Measurements from ENCODE around the gene SKIDA1.

SKIDA1 gene

DNA sequence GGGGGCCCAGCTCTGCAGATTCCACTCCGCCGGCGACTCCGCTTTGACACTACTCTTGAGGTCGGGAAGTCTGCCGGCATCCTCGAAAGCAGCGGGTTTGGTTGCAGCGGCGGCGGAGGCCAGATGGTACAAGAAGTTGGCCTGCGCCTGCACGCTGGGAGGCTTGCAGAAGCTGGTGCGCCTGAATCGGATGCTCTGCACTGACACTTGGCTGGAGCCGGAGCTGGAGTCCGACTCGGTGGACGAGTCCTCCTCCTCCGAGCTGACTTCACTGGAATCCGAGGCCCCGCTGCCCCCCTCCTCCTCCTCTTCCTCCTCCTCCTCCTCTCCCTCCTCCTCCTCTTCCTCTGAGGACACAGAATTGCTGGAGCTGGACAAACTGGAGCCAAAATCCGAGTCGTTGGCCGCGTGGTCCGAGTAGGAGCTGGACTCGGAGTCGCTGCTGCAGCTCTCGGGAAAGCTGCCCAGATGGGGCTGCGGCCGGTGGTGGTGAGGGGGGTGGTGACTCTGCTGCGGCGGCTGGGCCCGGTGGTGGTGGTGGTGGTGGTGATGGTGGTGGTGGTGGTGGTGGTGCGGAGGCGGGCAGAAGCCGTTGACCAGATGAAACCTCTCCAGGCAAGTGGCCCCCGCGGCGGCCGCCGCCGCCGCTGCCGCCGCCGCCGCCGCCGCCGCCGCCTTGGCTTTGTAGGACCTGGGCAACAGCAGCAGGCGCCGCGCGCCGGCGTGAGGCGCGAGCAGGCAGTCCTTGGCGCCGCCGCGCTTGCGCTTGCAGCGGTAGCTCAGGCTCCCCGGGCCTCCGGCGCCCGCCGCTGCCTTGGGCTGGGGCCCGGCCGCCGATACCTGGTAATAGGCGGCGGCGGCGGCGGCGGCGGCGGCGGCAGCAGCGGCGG is 9.0 kb downstream of the SKIDA1 start:
- no peak for DNase-seq (ENCODE audit: low read depth)
- TF ChIP-seq, protein P1, sequence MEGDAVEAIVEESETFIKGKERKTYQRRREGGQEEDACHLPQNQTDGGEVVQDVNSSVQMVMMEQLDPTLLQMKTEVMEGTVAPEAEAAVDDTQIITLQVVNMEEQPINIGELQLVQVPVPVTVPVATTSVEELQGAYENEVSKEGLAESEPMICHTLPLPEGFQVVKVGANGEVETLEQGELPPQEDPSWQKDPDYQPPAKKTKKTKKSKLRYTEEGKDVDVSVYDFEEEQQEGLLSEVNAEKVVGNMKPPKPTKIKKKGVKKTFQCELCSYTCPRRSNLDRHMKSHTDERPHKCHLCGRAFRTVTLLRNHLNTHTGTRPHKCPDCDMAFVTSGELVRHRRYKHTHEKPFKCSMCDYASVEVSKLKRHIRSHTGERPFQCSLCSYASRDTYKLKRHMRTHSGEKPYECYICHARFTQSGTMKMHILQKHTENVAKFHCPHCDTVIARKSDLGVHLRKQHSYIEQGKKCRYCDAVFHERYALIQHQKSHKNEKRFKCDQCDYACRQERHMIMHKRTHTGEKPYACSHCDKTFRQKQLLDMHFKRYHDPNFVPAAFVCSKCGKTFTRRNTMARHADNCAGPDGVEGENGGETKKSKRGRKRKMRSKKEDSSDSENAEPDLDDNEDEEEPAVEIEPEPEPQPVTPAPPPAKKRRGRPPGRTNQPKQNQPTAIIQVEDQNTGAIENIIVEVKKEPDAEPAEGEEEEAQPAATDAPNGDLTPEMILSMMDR (IDR thresholded peaks at IDR 0.05; ENCODE audit: low read depth, low read length, missing control alignments) = no peak
- in situ Hi-C loops (cut with HindIII; ENCODE audit: low sequenced_read_pairs) = loop anchor here (25.0 kb wide), 2 partner anchors 229 to 429 kb away; no protein-coding TSS in a partner anchor
- H3K4me3 ChIP-seq (ENCODE audit: low read depth, low read length) = peak overlapping the region; percentile 57

DNA sequence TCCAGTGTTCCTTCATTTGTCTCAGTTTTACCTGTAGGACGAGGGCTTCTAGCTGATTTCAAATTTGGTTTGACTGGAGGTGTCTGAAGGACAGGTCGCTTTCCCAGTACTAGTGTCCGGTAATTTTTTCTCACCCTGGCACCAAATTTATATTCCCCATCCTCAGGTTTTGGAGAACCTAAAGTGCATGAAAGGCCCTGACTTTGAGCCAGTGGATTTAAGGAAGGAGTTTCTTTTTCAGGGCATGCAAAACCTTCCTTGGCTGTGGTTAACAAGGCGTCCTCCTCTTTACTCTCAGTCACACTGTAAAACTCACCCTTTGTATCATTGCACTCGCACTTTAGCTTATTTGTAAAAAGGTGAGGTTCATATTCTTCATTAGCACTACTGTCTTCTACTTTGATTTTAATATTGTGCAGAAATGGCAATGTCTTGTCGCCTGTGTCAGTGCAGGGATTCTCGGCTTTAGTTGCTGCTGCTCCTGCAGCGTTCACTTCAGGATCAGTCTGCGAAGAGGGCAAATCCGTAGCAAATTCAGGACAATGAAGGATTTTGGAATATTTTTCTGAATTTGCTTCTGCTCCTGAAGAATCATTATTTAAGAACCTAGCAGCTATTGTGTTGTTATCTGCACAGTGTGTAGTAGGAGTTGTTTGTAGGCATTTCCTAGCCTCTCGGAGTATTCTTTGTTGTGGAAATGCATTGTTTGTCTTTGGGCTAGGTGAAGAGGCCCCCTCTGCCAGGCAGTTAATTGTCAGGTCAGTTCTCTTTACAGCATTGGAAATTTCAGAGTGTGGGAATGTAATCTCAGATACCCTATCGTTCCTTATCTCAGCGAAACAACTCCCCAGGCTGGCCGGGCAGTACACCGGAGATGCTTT is 9.9 kb downstream of the SKIDA1 start:
- no peak for DNase-seq (ENCODE audit: low read depth)
- TF ChIP-seq, protein P1 (IDR thresholded peaks at IDR 0.05; ENCODE audit: low read depth, low read length, missing control alignments) = no peak
- peak overlapping the region; percentile 57 for H3K4me3 ChIP-seq (ENCODE audit: low read depth, low read length)
- in situ Hi-C loops (cut with HindIII; ENCODE audit: low sequenced_read_pairs) = loop anchor here (25.0 kb wide), 2 partner anchors 228 to 428 kb away; no protein-coding TSS in a partner anchor

DNA sequence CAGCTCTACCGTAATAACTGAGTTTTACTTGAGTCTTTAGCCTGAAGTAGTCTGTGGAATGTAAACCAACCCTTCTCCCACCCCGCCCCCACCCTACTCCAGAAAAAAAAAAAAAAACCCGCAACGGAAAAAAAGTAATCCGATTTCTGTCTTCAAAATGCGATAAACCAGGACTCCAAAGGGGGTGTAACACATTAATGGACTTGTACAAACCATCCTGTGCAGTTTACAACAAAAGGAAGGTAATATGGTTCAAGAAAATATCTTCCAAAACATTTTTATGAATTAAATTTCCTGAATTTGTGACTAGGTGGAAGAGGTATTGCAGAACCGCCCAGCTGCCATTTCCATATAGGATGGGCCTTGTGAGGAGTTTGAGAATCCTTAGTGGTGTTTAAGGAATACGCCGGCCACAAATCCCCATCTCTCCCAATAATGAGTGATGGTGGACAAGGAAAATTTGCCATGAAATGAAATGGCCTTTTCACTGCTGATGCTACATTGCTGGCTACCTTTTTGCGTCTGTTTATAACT is 10.6 kb downstream of the SKIDA1 start:
- in situ Hi-C loops (cut with HindIII; ENCODE audit: low sequenced_read_pairs) = loop anchor here (25.0 kb wide), 2 partner anchors 228 to 428 kb away; no protein-coding TSS in a partner anchor
- TF ChIP-seq, protein P1 (IDR thresholded peaks at IDR 0.05; ENCODE audit: low read depth, low read length, missing control alignments) = no peak
- peak overlapping the region; percentile 57 for H3K4me3 ChIP-seq (ENCODE audit: low read depth, low read length)
- DNase-seq (ENCODE audit: low read depth) = no peak

DNA sequence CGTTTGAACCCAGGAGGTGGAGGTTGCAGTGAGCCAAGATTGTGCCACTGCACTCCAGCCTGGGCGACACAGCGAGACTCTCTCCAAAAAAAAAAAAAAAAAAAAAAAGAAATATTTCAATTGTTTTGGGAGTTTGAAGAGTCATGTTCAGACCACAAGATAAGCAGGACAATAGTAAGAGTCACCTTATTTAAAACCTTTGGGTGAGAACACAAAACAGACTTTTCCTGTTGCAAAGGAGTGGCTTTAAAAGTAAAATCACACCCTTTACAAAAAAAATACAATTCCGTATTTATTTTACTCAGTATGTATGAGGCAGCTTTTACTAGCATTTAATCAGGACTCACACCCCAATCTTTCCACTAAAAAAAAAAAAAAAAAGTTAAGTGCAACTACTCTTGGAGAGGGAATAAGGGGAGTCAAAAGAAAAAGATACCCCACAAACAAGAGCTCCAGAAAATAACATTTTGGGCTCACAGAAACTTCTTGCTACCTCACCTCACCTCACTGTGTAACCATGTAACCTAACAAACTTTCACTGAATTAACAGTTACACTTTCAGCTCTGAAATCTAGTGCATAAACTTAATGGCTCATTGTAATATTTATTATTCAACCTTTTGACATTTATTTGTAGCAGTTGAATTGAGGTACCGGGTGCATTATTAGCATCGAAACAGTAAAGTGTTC is 11.2 kb downstream of the SKIDA1 start:
- TF ChIP-seq, protein P1 (IDR thresholded peaks at IDR 0.05; ENCODE audit: low read depth, low read length, missing control alignments) = no peak
- DNase-seq (ENCODE audit: low read depth) = no peak
- in situ Hi-C loops (cut with HindIII; ENCODE audit: low sequenced_read_pairs) = loop anchor here (25.0 kb wide), 2 partner anchors 227 to 427 kb away; no protein-coding TSS in a partner anchor
- H3K4me3 ChIP-seq (ENCODE audit: low read depth, low read length) = peak overlapping the region; percentile 57

DNA sequence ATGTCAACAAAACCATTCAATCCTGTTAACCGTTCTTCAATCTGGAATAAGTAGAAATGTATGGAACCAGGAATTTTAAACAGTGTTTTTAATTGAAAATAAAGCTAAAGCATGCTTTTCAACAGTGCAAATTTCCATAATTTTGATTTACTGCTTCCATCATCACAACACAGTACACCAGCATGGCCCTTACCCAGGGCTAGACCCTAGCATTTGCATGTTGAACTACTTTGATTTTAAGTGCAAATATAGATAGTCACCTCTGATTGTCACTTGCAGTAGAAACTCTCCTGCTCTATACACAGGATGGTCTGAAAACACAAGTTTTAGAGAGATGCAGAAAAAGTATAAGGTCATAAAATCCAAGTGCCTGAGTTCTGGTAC is 12.1 kb downstream of the SKIDA1 start:
- TF ChIP-seq, protein P1 (IDR thresholded peaks at IDR 0.05; ENCODE audit: low read depth, low read length, missing control alignments) = no peak
- H3K4me3 ChIP-seq (ENCODE audit: low read depth, low read length) = peak overlapping the region; percentile 57
- no peak for DNase-seq (ENCODE audit: low read depth)
- in situ Hi-C loops (cut with HindIII; ENCODE audit: low sequenced_read_pairs) = loop anchor here (25.0 kb wide), 2 partner anchors 226 to 426 kb away; no protein-coding TSS in a partner anchor

All from astrocyte of the cerebellum (primary cell).